Transverse colon (tissue), 3 donors: ENCODE data around the gene CDK19.

Source experiments
- CTCF ChIP-seq, 5 experiments: fragments of 200-600 bp in 3 of 5; fragments of 450-650 bp in 2 of 5; sonication (generic) in 3 of 5; IDR thresholded peaks; 1 replicate in 2 of 5; 2 replicates in 3 of 5; pipeline ENCODE4 v1.5.1; 2016 to 2017; ENCODE audit warnings: antibody characterized with exemption in 5 of 5, inconsistent platforms in 3 of 5, mild to moderate bottlenecking in 2 of 5, moderate library complexity in 1 of 5
- EP300 ChIP-seq: sonication (generic); formaldehyde crosslinking; IDR thresholded peaks from one replicate; pipeline ENCODE4 v1.6.1; 2017; ENCODE audit warnings: antibody characterized with exemption, low read depth

GRCh38 chr6:110761371-110761770, 53.9 kb downstream of the CDK19 start:
- TF ChIP-seq CTCF (IDR thresholded peaks at IDR 0.05) (no peak), EP300 (no peak)
